SKM-1 (cell line): ENCODE results near the gene RIPPLY2.

Source experiments
- DNase-seq: peaks from one replicate; lab custom pipeline; 2025; ENCODE audit not compliant: unreplicated experiment; lab: John Stamatoyannopoulos, UW

Gene RIPPLY2

GRCh38 chr6:83859410-83860358 is 6.5 kb downstream of the RIPPLY2 start, which contains the start of gene CYB5R4:
Gene CYB5R4 (plus strand): TSS chr6:83859689. CDS start chr6:83859783, 94 bp downstream.
- peak; percentile 82 for DNase-seq

- DNase-seq = no peak
Measured at GRCh38 chr6:83860359-83860755, 7.2 kb downstream of the RIPPLY2 start.

DNA sequence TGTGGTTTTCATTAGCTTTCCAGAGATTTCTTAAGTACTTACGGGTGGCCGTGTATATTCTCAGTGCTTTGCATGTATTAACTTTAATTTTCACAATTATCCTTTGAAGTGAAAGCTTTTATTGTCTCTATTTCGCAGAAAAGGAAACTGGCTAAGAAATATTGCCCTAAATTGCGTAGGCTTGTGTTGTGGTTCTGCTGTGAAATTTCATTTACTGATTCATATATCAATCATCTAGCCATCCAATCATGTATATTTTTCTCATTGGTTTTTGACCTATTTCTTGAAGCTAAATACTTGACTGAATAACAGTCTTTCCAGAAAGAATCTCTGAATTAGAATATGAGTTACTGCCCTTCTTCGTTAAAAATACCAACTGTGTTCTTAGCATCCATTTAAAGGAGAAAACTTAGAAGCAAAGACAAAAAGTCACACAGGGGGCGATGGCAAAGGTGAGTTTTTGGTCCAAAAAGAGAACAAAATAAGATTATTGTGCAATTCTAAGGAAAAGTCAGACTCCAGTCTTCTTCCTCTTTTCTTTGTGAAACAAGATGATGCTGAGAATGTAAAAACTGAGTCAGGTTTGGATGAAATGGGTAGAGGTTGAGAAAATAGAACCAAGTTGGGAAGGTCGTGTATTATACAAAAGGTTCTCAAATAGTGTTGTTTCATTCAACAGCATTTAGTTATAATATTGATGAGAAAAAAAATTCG is 7.8 kb downstream of the RIPPLY2 start:
- DNase-seq = peak; percentile 41

DNA sequence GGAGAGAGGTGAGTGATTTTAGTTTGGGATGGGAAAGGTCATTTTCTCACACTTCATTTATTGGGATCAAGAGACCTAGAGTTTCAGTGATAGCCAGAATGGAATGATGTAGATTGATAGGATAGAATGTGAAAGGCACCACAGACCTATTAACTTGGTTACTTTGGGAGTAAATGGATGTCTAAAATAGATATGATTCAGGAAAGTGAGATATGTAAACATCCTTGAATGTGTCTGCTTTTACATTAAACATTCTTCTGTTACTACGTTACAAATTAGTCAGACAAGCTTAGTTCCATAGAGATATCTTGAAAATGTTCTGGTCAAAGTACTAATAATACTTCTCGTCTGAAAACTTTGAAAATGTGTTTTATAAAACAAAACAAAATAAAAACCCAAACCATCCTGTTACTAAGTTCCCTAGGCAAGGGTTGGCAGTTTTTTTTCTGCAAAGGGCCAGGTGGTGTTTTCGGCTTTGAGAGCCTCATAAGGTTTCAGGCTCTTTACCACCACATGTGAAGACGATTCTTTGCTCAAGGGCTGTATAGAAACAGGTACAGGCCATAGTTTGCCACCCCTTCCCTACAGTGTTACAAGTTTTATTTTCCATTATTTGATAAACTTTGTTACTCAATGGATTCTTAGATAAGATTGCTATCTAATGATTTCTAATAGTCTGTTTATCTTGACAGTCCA is 9.8 kb downstream of the RIPPLY2 start:
- no peak for DNase-seq

- no peak for DNase-seq
Measured at GRCh38 chr6:83867043-83867442, 13.9 kb downstream of the RIPPLY2 start.

GRCh38 chr6:83867527-83868161 is 14.5 kb downstream of the RIPPLY2 start:
- no peak for DNase-seq

GRCh38 chr6:83868639-83869038 is 15.5 kb downstream of the RIPPLY2 start:
- no peak for DNase-seq

DNA sequence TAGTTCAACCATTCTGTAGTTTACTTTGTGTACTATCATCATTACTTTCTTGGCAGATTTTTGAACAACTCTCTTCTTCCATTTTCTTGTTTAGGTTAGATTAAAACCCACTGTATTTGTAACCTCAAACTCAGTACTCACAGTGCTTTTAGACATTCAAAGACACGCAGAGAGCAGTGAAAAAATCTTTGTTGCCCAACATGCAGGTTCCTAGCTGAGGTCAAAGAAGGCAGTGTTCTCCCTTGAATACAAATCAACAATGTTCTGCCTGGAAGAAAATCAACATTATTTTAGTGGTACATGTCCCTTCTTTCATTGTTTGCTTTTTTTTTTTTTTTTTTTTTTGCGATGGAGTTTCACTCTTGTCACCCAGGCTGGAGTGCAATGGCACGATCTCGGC is 17.5 kb downstream of the RIPPLY2 start:
- DNase-seq = no peak

- DNase-seq = no peak
Measured at GRCh38 chr6:83872386-83873118, 19.4 kb downstream of the RIPPLY2 start.

DNA sequence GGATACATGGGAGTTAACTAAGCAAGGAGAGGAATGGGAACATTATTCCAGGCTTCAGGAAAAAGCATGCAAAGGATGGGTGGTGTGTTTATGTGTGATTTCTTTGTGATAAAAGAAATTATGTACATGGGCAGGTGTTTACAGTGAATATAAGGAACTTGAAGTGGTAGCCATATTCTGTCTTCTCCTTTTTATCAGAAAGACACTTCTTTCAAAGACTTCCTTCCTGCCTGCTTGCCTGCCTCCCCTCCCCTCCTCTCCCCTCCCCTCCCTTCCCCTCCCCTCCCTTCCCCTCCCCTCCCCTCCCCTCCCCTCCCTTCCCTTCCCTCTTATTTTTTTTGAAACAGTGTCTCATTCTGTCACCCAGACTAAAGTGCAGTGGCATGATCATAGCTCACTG is 20.7 kb downstream of the RIPPLY2 start:
- DNase-seq = no peak

DNA sequence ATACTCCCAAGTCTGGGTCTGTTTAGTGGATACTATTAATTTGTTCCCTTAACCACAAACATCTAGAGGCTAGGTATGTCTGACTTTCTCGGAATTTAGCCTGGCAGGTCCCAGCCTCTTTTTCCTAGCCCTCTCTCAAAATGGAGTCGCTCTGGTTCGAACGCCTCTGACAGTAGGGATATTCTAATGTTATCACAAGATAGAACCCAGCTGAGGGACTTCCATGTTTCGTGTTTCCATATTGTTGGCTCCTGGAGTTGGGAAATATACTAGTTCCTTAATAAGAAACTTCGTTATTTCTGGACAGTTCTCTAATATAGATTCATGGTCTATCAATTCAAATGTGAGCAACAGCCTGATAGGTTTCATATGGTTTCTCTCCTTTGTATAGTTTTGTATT is 22.7 kb downstream of the RIPPLY2 start:
- no peak for DNase-seq

GRCh38 chr6:83878902-83879644 is 25.9 kb downstream of the RIPPLY2 start:
- no peak for DNase-seq

GRCh38 chr6:83879746-83880145 is 26.6 kb downstream of the RIPPLY2 start:
- DNase-seq = no peak

- DNase-seq = no peak
Measured at GRCh38 chr6:83883240-83883639, 30.1 kb downstream of the RIPPLY2 start.

- DNase-seq = peak; percentile 19
Measured at GRCh38 chr6:83884523-83884922, 31.4 kb downstream of the RIPPLY2 start.

DNA sequence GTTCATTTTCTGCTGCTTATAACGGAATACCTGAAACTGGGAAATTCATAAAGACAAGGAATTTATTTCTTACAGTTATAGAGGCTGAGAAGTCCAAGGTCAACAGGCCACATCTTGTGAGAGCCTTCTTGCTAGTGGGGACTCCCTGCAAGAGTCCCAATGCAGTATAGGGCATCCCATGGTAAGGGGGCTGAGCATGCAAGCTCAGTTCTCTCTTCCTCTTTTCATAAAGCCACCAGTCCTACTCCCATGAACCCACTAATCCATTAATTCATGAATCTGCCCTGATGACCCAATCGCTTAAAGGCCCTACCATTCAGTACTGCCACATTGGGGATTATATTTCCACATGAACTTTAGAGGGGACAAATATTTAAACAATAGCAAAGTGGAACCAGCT is 32.8 kb downstream of the RIPPLY2 start:
- DNase-seq = no peak

DNA sequence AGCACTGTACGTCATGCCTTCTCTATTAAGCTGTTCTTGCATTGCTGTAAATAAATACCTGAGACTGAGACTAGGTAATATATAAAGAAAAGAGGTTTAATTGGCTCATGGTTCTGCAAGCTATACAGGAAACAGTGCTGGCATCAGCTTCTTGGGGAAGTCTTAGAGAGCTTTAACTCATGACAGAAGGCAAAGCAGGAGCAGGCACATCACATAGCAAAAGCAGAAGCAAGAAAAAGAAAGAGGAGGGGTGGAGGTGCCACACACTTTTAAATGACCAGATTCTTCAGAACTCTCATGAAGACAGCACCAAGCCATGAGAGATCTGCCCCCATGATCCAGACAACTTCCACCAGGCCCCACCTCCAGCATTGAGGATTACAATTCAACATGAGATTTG is 36.5 kb downstream of the RIPPLY2 start:
- DNase-seq = no peak

DNA sequence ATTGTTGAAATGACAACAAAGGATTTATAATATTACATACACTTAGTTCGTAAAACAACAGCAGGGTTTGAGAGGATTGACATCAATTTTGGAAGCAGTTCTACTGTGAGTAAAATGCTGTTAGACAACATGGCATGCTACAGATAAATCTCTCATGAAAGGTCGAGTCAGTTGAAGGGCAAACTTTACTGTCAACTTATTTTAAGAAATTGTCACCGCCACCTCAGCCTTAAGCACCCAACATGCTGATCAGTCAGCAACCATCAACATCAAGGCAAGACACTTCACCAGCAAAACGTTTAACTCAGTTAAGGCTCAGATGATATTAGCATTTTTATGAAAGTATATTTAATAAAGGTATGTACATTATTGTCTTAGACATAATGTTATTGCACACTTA is 37.4 kb downstream of the RIPPLY2 start:
- DNase-seq = no peak

DNA sequence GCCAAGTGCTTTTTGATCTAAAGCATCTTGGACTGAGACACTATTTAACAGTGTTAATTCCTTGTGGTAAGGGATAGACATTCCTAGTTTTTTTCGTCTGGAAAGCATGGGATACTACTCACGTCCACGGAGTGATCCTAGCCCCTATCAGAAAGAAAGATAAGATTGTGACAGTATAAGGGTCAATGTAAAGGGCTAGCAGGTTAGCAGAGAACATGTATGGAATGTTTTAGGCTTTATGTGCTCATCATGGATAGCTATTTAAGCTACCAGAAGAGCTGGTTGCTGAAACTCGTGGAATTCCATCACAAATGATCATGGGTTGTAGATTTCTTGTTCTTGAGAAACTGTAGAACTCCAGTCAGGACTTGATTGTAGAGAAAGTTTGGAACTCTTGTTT is 38.4 kb downstream of the RIPPLY2 start:
- no peak for DNase-seq

GRCh38 chr6:83893024-83893423 is 39.9 kb downstream of the RIPPLY2 start:
- DNase-seq = no peak
